Left cardiac atrium (tissue), 4 donors: ENCODE data around the gene PFDN1. TPM values are rescaled to one million over a fixed set of nuclear protein-coding genes. Genes with fewer than 3 reads are reported as not detected.

Experiments used
- ATAC-seq, 2 donors: fragments of 200-7000 bp; cut with Tn5 transposase; one replicate each; pipeline ENCODE4 v1.9.1; 2020; ENCODE audit warnings: mild to moderate bottlenecking in 2 of 2, moderate library complexity in 2 of 2
- DNase-seq: peaks from one replicate; pipeline ENCODE4 v3.0.0-alpha.2; 2020
- intact Hi-C, 2 donors: fragments of 100-400 bp; cut with DNase I; formaldehyde crosslinking; loops; one replicate each; pipeline versions ENCODE4 v1.14.1 to v1.15.1; 2022 to 2023
- total RNA-seq, 2 donors: library from RNA; stranded (reverse); fragmentation: NEBNext Ultra II Directional; extraction: Animal tissue kit (Norgen Biotek cat#: 25700); gene quantifications; one replicate each; pipeline ENCODE4 v1.2.1, GENCODE V29; 2021
- donor health status: DM: no; HTN: yes; CAD: no.
- donor health status: DM: no; HTN: yes; CAD: no; lungs with severe emphysema.
- donor health status: DM: yes; HTN: yes; CAD: no.
- donor health status: Dilated cardiomyopathy.

PFDN1 gene
- total RNA-seq, 2 donors from 2014 or later: 49.1 to 54.7 TPM

- ATAC-seq (peak; percentile 35 to 73), DNase-seq (peak; percentile 74)
- intact Hi-C loops: loop anchor here in 1 of 2 donors (10.0 kb wide), 1 partner anchor 72 kb away; the partner anchor contains the start of gene CYSTM1
Observed at GRCh38 chr5:140246378-140247122, 56.4 kb downstream of the PFDN1 start.

- DNase-seq: no peak
- no peak for ATAC-seq
- intact Hi-C loops: loop anchor here (2.0 to 10.0 kb wide), 2 partner anchors 71 to 105 kb away; partner anchors contain the start of gene CYSTM1 (in 1 of the 2)
Observed at GRCh38 chr5:140245926-140246325, 57.0 kb downstream of the PFDN1 start.

- intact Hi-C loops: loop anchor here (2.0 to 10.0 kb wide), 2 partner anchors 71 to 105 kb away; partner anchors contain the start of gene CYSTM1 (in 1 of the 2)
- ATAC-seq (peak in 1 of 2 donors; percentile 3), DNase-seq (no peak)
Observed at GRCh38 chr5:140245341-140245740, 57.6 kb downstream of the PFDN1 start.

- ATAC-seq: peak; percentile 46
- DNase-seq: peak; percentile 94
- intact Hi-C loops: loop anchor here (2.0 to 10.0 kb wide), 2 partner anchors 70 to 106 kb away; partner anchors contain the start of gene CYSTM1 (in 1 of the 2)
Observed at GRCh38 chr5:140244525-140245025, 58.3 kb downstream of the PFDN1 start.

GRCh38 chr5:140243706-140244250 lies 59.1 kb downstream of the PFDN1 start:
- ATAC-seq (no peak), DNase-seq (no peak)
- intact Hi-C loops: loop anchor here (2.0 to 10.0 kb wide), 2 partner anchors 69 to 107 kb away; partner anchors contain the start of gene CYSTM1 (in 1 of the 2)

DNA sequence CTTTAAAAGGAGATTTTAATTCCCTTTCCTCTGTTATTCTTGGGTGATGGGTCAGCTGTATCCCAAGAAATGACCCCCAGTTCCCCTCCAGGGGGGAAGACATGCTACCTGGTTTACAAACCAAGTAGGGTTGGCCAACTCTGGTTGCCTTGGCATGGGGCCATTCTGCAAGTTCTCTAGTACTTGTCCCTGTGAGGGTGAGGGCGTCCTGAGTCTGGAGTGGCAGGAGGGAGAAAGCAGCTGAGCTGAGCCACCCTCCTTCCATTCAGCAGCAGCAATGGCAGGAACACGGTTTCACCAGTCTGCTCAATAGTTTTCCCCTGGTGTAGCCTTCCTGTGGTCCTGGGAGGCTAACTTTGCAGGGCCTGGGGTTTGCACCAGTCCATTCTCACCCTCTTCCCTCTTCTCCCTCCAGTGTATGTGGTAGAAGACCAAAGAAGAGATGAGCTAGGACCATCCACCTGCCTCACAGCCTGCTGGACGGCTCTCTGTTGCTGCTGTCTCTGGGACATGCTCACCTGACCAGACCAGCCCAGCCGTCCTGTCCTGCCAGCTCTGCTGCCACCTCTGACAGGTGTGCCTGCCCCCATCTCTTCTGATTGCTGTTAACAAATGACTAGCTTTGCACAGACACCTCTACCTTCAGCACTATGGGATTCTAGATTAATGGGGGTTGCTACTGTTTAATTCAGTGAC lies 59.9 kb downstream of the PFDN1 start:
- ATAC-seq (no peak), DNase-seq (no peak)
- intact Hi-C loops: loop anchor here in 1 of 2 donors (10.0 kb wide), 1 partner anchor 68 kb away; the partner anchor contains the start of gene CYSTM1

DNA sequence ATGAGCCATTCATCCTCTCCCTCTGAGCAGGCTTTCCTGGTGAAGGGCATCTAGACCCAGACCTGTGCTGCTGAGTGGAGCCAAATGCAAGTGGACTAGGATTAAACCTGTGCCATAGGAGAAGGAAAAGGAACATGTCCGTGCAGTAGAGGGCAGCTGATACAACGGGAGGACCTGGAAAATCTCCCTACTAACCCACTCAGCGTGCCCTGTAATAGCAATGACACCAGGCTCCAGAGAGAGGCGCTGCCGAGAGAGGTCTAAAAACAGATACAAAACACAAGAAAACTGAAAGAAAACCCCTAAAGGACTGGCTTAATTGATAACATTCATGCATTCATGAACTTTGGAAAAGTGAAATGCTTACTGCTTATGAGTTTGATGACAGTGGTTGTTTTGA lies 60.8 kb downstream of the PFDN1 start:
- ATAC-seq (peak in 1 of 2 donors; percentile 10), DNase-seq (no peak)
- intact Hi-C loops: loop anchor here in 1 of 2 donors (10.0 kb wide), 1 partner anchor 67 kb away; the partner anchor contains the start of gene CYSTM1

GRCh38 chr5:140240987-140241706 lies 61.8 kb downstream of the PFDN1 start:
- DNase-seq: peak; percentile 92
- intact Hi-C loops: loop anchor here in 1 of 2 donors (2.0 to 10.0 kb wide), 2 partner anchors 66 to 110 kb away; partner anchors contain the start of gene CYSTM1
- ATAC-seq: peak; percentile 77 to 91

GRCh38 chr5:140239939-140240700 lies 62.8 kb downstream of the PFDN1 start:
- ATAC-seq (peak; percentile 27 to 31), DNase-seq (peak; percentile 72)
- intact Hi-C loops: loop anchor here in 1 of 2 donors (2.0 to 10.0 kb wide), 2 partner anchors 65 to 111 kb away; partner anchors contain the start of gene CYSTM1

DNA sequence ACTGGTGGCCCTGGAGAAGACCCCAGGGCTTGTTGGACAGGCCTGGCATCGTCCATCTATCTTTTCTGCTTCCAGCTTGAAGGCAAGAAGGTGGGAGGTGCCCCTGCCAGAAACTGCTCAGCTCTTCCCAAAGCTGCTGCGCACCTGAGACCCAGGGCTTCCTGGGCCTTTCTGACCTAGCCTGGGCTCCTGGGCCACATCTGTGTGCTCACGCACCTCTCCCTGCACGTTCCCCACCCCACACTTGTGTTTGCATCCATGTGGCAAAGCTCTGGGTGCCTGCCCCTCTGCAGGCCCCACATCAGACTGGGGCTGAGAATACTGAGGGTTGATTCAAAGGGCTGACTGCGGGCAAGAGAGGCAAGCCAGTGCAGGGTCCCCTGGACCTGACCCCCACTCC lies 63.4 kb downstream of the PFDN1 start:
- no peak for ATAC-seq
- DNase-seq: no peak
- intact Hi-C loops: no loop called here

GRCh38 chr5:140238756-140239155 lies 64.1 kb downstream of the PFDN1 start:
- ATAC-seq: no peak
- intact Hi-C loops: no loop called here
- DNase-seq: no peak

- DNase-seq: no peak
- intact Hi-C loops: no loop called here
- no peak for ATAC-seq
Observed at GRCh38 chr5:140236891-140237598, 65.9 kb downstream of the PFDN1 start.

- intact Hi-C loops: no loop called here
- no peak for DNase-seq
- no peak for ATAC-seq
Observed at GRCh38 chr5:140235791-140236551, 66.9 kb downstream of the PFDN1 start.

DNA sequence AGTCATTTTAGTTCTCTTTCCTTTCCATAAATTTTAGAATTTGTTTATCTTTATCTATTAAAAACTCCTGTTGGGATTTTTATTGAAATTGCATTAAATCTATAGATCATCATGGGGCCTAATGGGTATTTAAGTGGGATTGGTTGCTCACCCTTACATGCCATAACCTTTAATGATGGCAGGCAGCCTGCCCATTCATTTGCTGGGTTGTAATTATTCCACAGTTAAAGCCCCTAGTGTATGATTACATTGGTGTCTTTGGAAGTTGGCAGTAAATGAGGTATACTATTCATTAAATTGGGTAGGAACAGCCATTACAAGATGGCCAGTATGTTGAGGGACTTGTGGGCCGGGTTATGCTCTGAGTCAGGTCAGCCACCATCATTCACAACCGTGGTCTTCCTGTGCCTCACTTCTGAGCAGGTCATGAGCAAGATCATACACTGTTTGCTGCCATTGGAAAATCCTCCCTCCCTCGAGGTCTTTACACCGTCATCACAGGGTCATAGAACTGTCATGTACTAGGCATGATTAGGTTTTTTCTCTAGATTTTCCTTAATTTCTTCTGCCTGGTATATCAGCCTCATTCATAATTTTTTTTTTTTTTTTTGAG lies 68.4 kb downstream of the PFDN1 start:
- DNase-seq (no peak), ATAC-seq (no peak)
- intact Hi-C loops: no loop called here

GRCh38 chr5:140232731-140233130 lies 70.2 kb downstream of the PFDN1 start:
- no peak for DNase-seq
- intact Hi-C loops: no loop called here
- ATAC-seq: no peak

DNA sequence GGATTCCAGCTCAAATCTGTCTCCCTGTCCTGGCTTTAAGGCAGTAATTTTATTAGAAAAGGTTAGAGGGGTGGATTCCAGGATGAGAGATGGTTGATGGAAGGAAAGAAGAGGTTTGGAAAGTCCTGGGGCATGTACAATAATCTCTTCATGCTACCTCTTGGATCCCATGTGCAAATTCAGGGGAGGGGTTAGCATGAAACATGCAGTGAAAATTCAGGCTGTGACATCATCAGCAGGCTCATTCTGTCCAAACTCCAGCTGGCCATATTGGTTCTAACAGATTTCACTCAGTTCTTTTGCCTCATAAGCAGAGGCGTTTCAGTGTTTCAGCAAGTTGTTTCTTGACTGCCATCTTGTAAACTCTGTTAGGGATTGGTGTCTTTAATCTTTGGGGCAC lies 72.5 kb downstream of the PFDN1 start:
- DNase-seq: no peak
- ATAC-seq: no peak
- intact Hi-C loops: no loop called here
